Endothelial cell (in vitro differentiated cells): Measurements from ENCODE around the gene MFSD2A. TPM values are rescaled to one million over a fixed set of nuclear protein-coding genes. Genes with fewer than 3 reads are reported as not detected.

Experiments used
- DNase-seq: peaks from one replicate; pipeline ENCODE4 v3.0.0; 2021; ENCODE audit warnings: low spot score
- H3K27ac Mint-ChIP-seq: one replicate; pipeline ENCODE4 v1.8.0; 2021; ENCODE audit warnings: mixed read lengths, inconsistent platforms; ENCODE audit not compliant: unreplicated experiment
- H3K27me3 Mint-ChIP-seq: one replicate; pipeline ENCODE4 v1.8.0; 2021; ENCODE audit warnings: mild to moderate bottlenecking, moderate library complexity, mixed read lengths, inconsistent platforms; ENCODE audit not compliant: unreplicated experiment
- H3K36me3 Mint-ChIP-seq: one replicate; pipeline ENCODE4 v1.8.0; 2021; ENCODE audit warnings: mild to moderate bottlenecking, low read depth, mixed read lengths, inconsistent platforms; ENCODE audit not compliant: unreplicated experiment
- H3K4me1 Mint-ChIP-seq: one replicate; pipeline ENCODE4 v1.8.0; 2021; ENCODE audit warnings: mild to moderate bottlenecking, mixed read lengths, inconsistent platforms; ENCODE audit not compliant: unreplicated experiment
- H3K4me3 Mint-ChIP-seq: one replicate; pipeline ENCODE4 v1.8.0; 2021; ENCODE audit warnings: mild to moderate bottlenecking, mixed read lengths, inconsistent platforms; ENCODE audit not compliant: unreplicated experiment
- H3K9me3 Mint-ChIP-seq: one replicate; pipeline ENCODE4 v1.8.0; 2021; ENCODE audit warnings: mixed read lengths, inconsistent platforms; ENCODE audit not compliant: unreplicated experiment
- total RNA-seq: library from RNA; stranded (reverse); fragmentation: NEBNext Ultra II Directional; extraction: Animal tissue kit (Norgen Biotek cat#: 25700); gene quantifications from one replicate; pipeline ENCODE4 v1.2.1, GENCODE V29; 2021; ENCODE audit not compliant: unreplicated experiment
- TF ChIP-seq, protein P1 (sequence below): fragments of 200-600 bp; sonication (generic); IDR thresholded peaks from one replicate; pipeline ENCODE4 v1.5.0; 2021; ENCODE audit warnings: antibody characterized with exemption; ENCODE audit not compliant: unreplicated experiment

MFSD2A gene
- total RNA-seq, 1 donor from 2014 or later, result 1.6 TPM

DNA sequence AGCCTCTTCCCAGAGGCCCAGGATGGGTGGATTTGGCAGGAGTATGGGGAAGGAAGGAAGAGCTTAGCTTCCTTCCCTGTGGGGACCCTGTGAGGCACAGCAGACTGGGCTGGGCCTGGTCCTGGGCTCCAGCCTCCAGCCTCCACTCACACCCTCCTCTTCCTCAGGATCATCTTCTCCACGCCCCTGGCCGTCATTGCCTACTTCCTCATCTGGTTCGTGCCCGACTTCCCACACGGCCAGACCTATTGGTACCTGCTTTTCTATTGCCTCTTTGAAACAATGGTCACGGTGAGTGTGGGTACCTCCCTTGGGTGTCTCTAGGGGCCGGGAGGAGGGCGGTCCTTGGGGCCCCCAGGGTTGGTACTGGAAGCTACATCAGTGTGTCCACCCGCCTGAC lies 10.1 kb downstream of the MFSD2A start:
- Mint-ChIP-seq H3K9me3 (no peaks in the 10 kb centered on the region), H3K36me3 (no peaks in the 10 kb centered on the region), H3K4me3 (no peak overlapping the region), H3K27me3 (peaks cover 1% of the 10 kb centered on the region), H3K27ac (no peak overlapping the region), H3K4me1 (peaks cover 8% of the 10 kb centered on the region)
- no peak for DNase-seq
- TF ChIP-seq, protein P1, sequence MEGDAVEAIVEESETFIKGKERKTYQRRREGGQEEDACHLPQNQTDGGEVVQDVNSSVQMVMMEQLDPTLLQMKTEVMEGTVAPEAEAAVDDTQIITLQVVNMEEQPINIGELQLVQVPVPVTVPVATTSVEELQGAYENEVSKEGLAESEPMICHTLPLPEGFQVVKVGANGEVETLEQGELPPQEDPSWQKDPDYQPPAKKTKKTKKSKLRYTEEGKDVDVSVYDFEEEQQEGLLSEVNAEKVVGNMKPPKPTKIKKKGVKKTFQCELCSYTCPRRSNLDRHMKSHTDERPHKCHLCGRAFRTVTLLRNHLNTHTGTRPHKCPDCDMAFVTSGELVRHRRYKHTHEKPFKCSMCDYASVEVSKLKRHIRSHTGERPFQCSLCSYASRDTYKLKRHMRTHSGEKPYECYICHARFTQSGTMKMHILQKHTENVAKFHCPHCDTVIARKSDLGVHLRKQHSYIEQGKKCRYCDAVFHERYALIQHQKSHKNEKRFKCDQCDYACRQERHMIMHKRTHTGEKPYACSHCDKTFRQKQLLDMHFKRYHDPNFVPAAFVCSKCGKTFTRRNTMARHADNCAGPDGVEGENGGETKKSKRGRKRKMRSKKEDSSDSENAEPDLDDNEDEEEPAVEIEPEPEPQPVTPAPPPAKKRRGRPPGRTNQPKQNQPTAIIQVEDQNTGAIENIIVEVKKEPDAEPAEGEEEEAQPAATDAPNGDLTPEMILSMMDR, result no peak

DNA sequence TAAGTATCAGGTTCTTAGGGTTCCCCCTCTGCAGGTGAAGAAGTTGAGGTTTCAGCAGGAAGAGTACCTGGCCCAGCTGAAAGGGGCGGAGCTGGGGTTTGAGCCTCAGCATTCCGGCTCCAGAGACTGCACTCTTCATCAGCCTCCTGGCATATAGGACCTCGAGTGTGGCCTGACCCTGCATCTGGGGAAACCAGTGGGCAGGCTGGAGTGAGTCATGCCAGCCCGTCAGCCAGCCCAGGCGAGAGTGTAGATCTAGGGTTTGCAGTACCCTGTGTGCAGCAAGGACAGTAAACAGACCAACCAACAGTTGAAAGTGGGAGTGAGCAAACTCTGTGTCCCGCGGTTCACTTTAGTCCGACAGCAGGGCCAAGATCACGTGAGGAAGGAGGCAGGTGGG lies 14.1 kb downstream of the MFSD2A start:
- Mint-ChIP-seq H3K27me3 (peaks cover 1% of the 10 kb centered on the region), H3K9me3 (no peaks in the 10 kb centered on the region), H3K36me3 (no peaks in the 10 kb centered on the region), H3K4me1 (peaks cover 6% of the 10 kb centered on the region), H3K4me3 (no peak overlapping the region), H3K27ac (no peak overlapping the region)
- DNase-seq, result no peak
- TF ChIP-seq, protein P1, result no peak

DNA sequence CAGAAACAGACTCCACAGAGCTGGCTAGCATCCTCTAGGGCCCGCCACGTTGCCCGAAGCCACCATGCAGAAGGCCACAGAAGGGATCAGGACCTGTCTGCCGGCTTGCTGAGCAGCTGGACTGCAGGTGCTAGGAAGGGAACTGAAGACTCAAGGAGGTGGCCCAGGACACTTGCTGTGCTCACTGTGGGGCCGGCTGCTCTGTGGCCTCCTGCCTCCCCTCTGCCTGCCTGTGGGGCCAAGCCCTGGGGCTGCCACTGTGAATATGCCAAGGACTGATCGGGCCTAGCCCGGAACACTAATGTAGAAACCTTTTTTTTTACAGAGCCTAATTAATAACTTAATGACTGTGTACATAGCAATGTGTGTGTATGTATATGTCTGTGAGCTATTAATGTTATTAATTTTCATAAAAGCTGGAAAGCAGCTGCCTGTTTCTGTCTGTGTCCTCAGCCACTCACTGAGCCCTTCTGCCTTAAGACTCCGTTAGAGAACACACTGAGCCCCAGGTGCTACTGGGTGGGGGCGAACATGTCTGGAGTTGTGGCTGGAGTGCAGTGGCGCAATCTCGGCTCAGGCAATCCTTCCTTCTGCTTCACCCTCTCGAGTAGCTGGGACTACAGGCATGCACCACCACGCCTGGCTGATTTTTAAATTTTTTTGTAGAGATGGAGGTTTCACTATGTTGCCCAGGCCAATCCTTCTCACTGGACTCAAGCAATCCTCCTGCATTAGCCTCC lies 14.8 kb downstream of the MFSD2A start:
- Mint-ChIP-seq H3K27ac (no peak overlapping the region), H3K4me3 (no peak overlapping the region), H3K36me3 (no peaks in the 10 kb centered on the region), H3K9me3 (no peaks in the 10 kb centered on the region), H3K4me1 (peaks cover 3% of the 10 kb centered on the region), H3K27me3 (peaks cover 3% of the 10 kb centered on the region)
- TF ChIP-seq, protein P1, result no peak
- DNase-seq, result no peak

DNA sequence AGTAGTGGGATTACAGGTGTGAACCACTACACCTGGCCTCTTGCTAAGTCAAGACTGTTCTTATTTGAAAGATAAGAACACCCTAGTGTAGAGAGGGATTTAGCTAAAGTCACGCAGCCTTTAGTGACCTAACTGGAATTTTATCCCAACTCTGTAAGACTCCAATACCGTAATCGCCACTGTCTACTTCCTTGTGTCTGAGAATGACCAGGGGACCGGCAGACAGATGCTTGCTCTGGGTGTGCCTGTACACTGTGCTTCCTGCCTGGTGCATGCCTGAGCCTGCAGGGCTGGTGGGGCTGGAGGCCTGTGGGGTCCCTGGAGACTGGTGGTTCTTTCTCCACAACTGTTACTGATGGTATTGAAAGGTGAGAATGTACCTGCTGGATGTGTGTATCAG lies 15.3 kb downstream of the MFSD2A start:
- no peak overlapping the region for H3K4me3 Mint-ChIP-seq
- H3K4me1 Mint-ChIP-seq, result no peaks in the 10 kb centered on the region
- no peak overlapping the region for H3K27ac Mint-ChIP-seq
- no peaks in the 10 kb centered on the region for H3K9me3 Mint-ChIP-seq
- peaks cover 3% of the 10 kb centered on the region for H3K27me3 Mint-ChIP-seq
- no peak for DNase-seq
- TF ChIP-seq, protein P1, result no peak
- H3K36me3 Mint-ChIP-seq, result no peaks in the 10 kb centered on the region

DNA sequence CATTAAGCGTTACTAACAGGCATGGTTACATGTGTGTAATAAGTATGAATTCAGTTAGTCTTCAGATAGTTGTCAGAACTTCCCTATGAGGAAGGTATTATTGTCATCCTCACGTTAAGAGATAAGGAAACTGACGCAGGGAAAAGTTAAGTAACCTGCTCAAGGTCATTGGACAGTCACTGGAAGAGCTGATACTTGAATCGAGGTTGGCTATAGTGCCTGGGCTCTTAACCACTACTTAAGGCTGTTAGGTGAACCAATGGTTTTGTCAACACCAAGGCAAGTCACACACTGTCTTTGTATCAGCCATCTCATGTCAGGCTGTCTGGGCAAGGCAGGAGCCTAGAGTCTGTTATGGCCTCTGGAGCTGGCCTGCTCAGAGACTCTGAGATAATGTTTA lies 16.2 kb downstream of the MFSD2A start:
- no peaks in the 10 kb centered on the region for H3K4me1 Mint-ChIP-seq
- peaks cover 3% of the 10 kb centered on the region for H3K27me3 Mint-ChIP-seq
- H3K27ac Mint-ChIP-seq, result no peak overlapping the region
- no peak overlapping the region for H3K4me3 Mint-ChIP-seq
- no peaks in the 10 kb centered on the region for H3K9me3 Mint-ChIP-seq
- DNase-seq, result no peak
- TF ChIP-seq, protein P1, result no peak
- no peaks in the 10 kb centered on the region for H3K36me3 Mint-ChIP-seq
